Measurements from ENCODE around the gene SAA1.

SAA1 gene

DNA sequence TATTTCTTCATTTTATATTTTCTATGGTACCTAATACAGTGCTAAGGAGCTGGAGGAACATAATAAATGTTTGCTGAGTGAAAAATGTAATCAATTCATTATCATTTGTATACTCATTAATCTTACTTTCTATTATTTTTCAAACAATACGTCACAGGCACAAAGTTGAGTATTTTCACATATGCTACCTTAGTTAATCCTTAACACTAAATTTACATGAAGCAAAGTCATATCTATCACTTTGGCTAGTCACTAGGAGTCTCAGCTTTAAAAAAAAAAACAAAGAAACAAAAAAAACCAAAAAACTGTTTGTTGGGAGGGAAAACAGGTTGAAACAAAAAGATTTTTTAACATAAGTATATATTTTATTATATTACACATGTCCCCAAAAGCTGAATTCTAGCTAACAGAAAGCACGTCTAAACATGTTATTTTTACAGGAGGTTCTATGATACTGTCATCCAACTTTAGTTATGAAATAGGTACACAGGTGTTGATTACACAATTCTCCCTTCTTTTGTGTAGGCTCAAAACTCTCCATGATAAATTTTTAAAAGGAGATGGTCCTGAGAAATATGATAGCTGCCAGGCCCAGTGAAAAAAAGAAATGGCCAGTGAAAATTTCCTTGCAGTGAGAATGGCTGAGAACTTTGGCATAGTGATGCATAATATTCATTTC lies 41.5 kb downstream of the SAA1 start:
- TF ChIP-seq SPI1 (IDR thresholded peaks at IDR 0.05; ENCODE audit: borderline replicate concordance, low read depth) (no peak), POLR2AphosphoS5 (IDR thresholded peaks at IDR 0.05; ENCODE audit: low read depth) (no peak), REST (IDR thresholded peaks at IDR 0.05; ENCODE audit: insufficient replicate concordance, low read depth) (no peak), CTCF (IDR thresholded peaks at IDR 0.05; ENCODE audit: insufficient read depth, low read length) (no peak), GABPA (IDR thresholded peaks at IDR 0.05; ENCODE audit: low read depth) (no peak)
- H3K27me3 ChIP-seq (ENCODE audit: insufficient read depth, poor library complexity, severe bottlenecking): no peaks in the 10 kb centered on the region
- H3K27ac ChIP-seq (replicated peaks): no peak overlapping the region
- H3K4me3 ChIP-seq (replicated peaks; ENCODE audit: insufficient read depth, low read length): no peak overlapping the region
- DNase-seq (ENCODE audit: low read depth in 1 of 2, low spot score in 1 of 2): no peak

GRCh38 chr11:18308242-18308641 lies 42.2 kb downstream of the SAA1 start:
- no peak for DNase-seq (ENCODE audit: low read depth in 1 of 2, low spot score in 1 of 2)
- no peaks in the 10 kb centered on the region for H3K27me3 ChIP-seq (ENCODE audit: insufficient read depth, poor library complexity, severe bottlenecking)
- H3K4me3 ChIP-seq (replicated peaks; ENCODE audit: insufficient read depth, low read length): no peak overlapping the region
- TF ChIP-seq SPI1 (IDR thresholded peaks at IDR 0.05; ENCODE audit: borderline replicate concordance, low read depth) (no peak), GABPA (IDR thresholded peaks at IDR 0.05; ENCODE audit: low read depth) (no peak), CTCF (IDR thresholded peaks at IDR 0.05; ENCODE audit: insufficient read depth, low read length) (no peak), REST (IDR thresholded peaks at IDR 0.05; ENCODE audit: insufficient replicate concordance, low read depth) (no peak)
- H3K27ac ChIP-seq (replicated peaks): no peak overlapping the region

DNA sequence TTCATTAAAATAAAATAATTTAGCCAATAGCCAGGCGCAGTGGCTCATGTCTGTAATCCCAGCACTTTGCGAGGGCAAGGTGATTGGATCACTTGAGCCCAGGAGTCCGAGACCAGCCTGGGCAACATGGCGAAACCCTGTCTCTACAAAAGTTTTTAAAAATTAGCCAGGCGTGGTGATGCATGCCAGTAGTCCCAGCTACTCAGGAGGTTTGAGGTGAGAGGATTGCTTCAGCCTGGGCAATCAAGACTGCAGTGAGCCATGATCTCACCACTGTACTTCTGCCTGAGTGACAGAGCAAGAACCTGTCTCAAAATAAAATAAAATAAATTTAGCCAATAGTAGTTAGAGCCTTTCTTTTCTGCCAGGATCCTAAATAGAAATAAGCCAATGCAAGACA lies 43.6 kb downstream of the SAA1 start:
- Histone ChIP-seq H3K4me3 (replicated peaks; ENCODE audit: insufficient read depth, low read length) (no peak overlapping the region), H3K27me3 (ENCODE audit: insufficient read depth, poor library complexity, severe bottlenecking) (no peaks in the 10 kb centered on the region), H3K27ac (replicated peaks) (no peak overlapping the region; the same call in 1 of the 2 replicates)
- TF ChIP-seq CTCF (IDR thresholded peaks at IDR 0.05; ENCODE audit: insufficient read depth, low read length) (no peak), REST (IDR thresholded peaks at IDR 0.05; ENCODE audit: insufficient replicate concordance, low read depth) (no peak), POLR2AphosphoS5 (IDR thresholded peaks at IDR 0.05; ENCODE audit: low read depth) (no peak), SPI1 (IDR thresholded peaks at IDR 0.05; ENCODE audit: borderline replicate concordance, low read depth) (no peak), GABPA (IDR thresholded peaks at IDR 0.05; ENCODE audit: low read depth) (no peak)
- DNase-seq (ENCODE audit: low read depth in 1 of 2, low spot score in 1 of 2): no peak
